HT1080 (cell line): Measurements from ENCODE around the gene DPP10. TPM values are rescaled to one million over a fixed set of nuclear protein-coding genes. Genes with fewer than 3 reads are reported as not detected.

Experiments used
- DNase-seq: peaks from one replicate; pipeline ENCODE4 v3.0.0-alpha.2; 2015; ENCODE audit warnings: low read depth
- small RNA-seq: library from RNA; depleted of rRNA; stranded (forward); fragments of <200 nt; gene quantifications from one replicate; pipeline ENCODE3, GENCODE V24; 2014
- total RNA-seq: library from RNA; depleted of rRNA; stranded (reverse); fragments of >200 nt; shearing (Covaris generic); gene quantifications from 2 replicates; pipeline ENCODE4 v1.2.3, GENCODE V29; 2014

Gene DPP10
- total RNA-seq, 1 experiment from 2014 or later: not detected

DNA sequence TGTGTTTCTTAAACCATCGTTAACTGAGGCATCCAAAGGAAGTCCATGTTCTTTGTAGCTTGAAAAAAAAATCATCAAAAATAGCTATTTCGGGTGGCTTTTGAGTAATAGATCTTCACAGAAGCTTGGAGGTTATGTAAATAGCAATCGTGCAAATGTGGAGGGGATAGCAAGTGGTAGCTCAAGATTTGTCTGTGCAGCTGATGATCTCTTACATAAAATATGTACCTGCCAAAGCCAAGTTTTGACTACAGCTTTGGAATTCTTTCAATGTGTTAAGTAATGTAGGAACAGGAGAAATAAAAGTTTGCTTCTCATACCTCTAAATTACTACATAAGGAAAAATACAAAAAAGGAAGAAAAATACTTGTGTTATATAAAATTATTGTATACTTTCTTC is 1432.0 kb downstream of the DPP10 start:
- DNase-seq: no peak

DNA sequence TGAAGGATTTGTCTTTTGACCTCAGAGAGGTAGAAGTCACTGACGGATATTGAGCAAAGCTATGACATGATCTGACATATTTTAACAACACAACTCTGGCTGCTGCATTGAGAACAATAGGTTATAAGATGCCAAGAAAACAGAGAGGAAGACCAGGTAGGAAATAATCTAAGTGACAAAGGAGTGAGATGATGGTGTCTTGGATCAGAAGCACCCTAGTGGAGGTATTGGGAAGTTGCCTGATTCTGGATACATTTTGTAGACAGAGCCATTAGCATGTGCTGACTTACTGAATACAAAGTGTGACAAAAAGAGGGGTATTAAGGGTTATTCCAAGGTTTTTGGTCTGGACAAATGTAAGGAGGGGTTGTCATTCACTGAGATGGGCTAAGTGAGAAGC is 1438.1 kb downstream of the DPP10 start:
- DNase-seq: no peak

DNA sequence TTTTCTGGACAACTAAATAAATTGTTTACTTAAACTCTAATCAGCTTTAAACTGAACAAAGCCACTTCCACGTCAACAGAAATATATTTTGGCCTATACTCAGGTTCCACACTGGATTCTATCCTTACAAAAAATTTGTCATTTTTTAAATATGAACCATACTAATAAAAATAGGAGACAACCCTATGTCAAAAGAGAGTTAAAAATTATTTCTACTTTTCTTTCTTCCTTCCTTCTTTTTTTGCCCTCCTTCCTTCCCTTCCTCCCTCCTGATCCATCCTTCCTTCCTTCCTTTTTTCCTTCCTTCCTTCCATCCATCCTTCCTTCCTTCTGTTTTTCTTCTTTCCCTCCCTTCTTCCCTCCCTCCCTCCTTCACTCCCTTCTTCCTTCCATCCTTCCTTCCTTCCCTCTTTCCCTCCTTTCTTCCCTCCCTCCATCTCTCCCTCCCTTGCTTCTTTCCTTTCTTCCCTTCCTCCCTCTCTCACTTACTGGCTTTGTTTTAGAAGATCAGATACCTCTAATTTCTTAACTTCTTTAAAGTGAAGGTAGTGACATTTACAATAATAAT is 1444.9 kb downstream of the DPP10 start:
- DNase-seq: no peak

Small RNA genes within 50 kb of the gene (small RNA-seq; reads per million reads assigned to genes)
- gene RNU2-41P: 0.27 reads per million, percentile 24 among the genes with 10 or more reads in this experiment
